AG04449 (cell line): ENCODE data around the gene RPS6KC1.
"Not testable (repeated sequence)": the region's sequence is repeated elsewhere in the genome, so short reads cannot be mapped to it uniquely, and the experiment has no call there.

Experiments used
- CTCF ChIA-PET: fragments of 350-600 bp; formaldehyde crosslinking; extraction: SDS; loops from one replicate; lab custom pipeline; 2021; ENCODE audit warnings: antibody characterized with exemption; lab: Yijun Ruan, JAX
- POLR2A ChIA-PET: fragments of 400-600, 350-600 bp; formaldehyde crosslinking; extraction: SDS; loops from one replicate; lab custom pipeline; 2020; ENCODE audit warnings: antibody characterized with exemption, inconsistent platforms; lab: Yijun Ruan, JAX
- DNase-seq: peaks from one replicate; pipeline ENCODE4 v3.0.0-alpha.2; 2010; ENCODE audit warnings: low read depth, low spot score
- H3K4me3 ChIP-seq: 2 replicates; pipeline ENCODE4 v1.5.1; 2011; ENCODE audit warnings: low read depth, mild to moderate bottlenecking, control low read depth, low read length
- CTCF ChIP-seq: IDR thresholded peaks from one replicate; pipeline ENCODE4 v1.5.1; 2011; ENCODE audit warnings: mild to moderate bottlenecking, moderate library complexity, low read length, control low read depth, inconsistent platforms; ENCODE audit not compliant: insufficient read depth; ENCODE audit errors: missing control alignments

Gene RPS6KC1

GRCh38 chr1:213186168-213186567, 135.1 kb downstream of the RPS6KC1 start:
- no peak for DNase-seq
- H3K4me3 ChIP-seq: no peak overlapping the region
- TF ChIP-seq CTCF: no peak
- POLR2A ChIA-PET: no interaction called here
- CTCF ChIA-PET: no interaction called here

DNA sequence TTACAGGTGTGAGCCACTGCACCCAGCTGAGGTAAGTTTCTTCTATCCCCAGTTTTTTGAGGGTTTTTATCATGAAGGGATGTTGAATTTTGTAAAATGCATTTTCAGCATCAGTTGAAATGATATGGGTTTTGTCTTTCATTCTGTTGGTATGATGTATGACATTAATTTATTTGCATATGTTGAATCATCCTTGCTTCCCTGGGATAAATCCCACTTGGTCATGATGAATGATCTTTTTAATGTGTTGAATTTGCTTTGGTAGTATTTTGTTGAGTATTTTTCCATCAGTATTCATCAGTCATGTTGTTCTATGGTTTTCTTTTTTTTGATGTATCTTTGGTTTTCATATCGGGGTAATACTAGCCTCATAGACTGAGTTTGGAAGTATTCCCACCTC, 141.0 kb downstream of the RPS6KC1 start:
- POLR2A ChIA-PET: no interaction called here
- no peak for DNase-seq
- TF ChIP-seq CTCF: no peak
- CTCF ChIA-PET: no interaction called here
- no peak overlapping the region for H3K4me3 ChIP-seq

GRCh38 chr1:213194383-213194782, 143.3 kb downstream of the RPS6KC1 start:
- DNase-seq: no peak
- TF ChIP-seq CTCF: no peak
- CTCF ChIA-PET: no interaction called here
- POLR2A ChIA-PET: no interaction called here
- no peak overlapping the region for H3K4me3 ChIP-seq

GRCh38 chr1:213194855-213195254, 143.8 kb downstream of the RPS6KC1 start:
- no peak overlapping the region for H3K4me3 ChIP-seq
- ChIA-PET CTCF (no interaction called here), POLR2A (no interaction called here)
- DNase-seq: no peak
- TF ChIP-seq CTCF: no peak

- DNase-seq, H3K4me3 ChIP-seq, CTCF ChIA-PET, POLR2A ChIA-PET: not testable (repeated sequence)
These were observed 145.4 kb downstream of the RPS6KC1 start for GRCh38 chr1:213196328-213197054.

DNA sequence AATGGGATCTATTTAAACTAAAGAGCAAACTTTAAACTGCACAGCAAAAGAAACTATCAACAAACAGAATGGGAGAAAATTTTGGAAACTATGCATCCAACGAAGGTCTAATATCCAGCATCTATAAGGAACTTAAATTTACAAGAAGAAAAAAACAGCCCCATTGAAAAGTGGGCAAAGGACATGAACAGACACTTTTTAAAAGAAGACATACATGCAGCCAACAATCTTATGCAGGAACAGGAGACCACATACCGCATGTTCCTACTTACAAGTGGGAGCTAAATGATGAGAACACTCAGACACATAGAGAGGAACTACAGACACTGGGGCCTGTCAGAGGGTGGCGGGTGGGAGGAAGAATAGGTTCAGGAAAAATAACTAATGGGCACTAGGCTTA, 149.6 kb downstream of the RPS6KC1 start:
- no peak for TF ChIP-seq CTCF
- no peak overlapping the region for H3K4me3 ChIP-seq
- DNase-seq: no peak
- ChIA-PET CTCF (no interaction called here), POLR2A (no interaction called here)
